HG02885 (cell line): ENCODE results near the gene COQ9.
"Not testable (repeated sequence)": the region's sequence is repeated elsewhere in the genome, so short reads cannot be mapped to it uniquely, and the experiment has no call there.

Source experiments
- ATAC-seq: cut with Tn5 transposase; IDR thresholded peaks from one replicate; pipeline ENCODE4 v1.9.1; 2021; ENCODE audit warnings: mild to moderate bottlenecking; ENCODE audit not compliant: unreplicated experiment, poor library complexity

The COQ9 gene

GRCh38 chr16:57426356-57426755 is 20.9 kb upstream of the COQ9 start:
- ATAC-seq = no peak

- ATAC-seq = no peak
Observed at GRCh38 chr16:57427307-57427706, 20.0 kb upstream of the COQ9 start.

GRCh38 chr16:57427824-57428223 is 19.5 kb upstream of the COQ9 start:
- ATAC-seq = no peak

GRCh38 chr16:57430955-57431354 is 16.3 kb upstream of the COQ9 start:
- no peak for ATAC-seq

GRCh38 chr16:57432505-57432904 is 14.8 kb upstream of the COQ9 start:
- ATAC-seq = no peak

GRCh38 chr16:57432989-57433388 is 14.3 kb upstream of the COQ9 start:
- no peak for ATAC-seq

GRCh38 chr16:57434003-57434402 is 13.3 kb upstream of the COQ9 start:
- ATAC-seq = no peak

- ATAC-seq = no peak
Observed at GRCh38 chr16:57435838-57436237, 11.4 kb upstream of the COQ9 start.

- not testable (repeated sequence) for ATAC-seq
Observed at GRCh38 chr16:57439947-57440346, 7.3 kb upstream of the COQ9 start.

GRCh38 chr16:57440551-57440950 is 6.7 kb upstream of the COQ9 start:
- ATAC-seq = not testable (repeated sequence)

GRCh38 chr16:57444711-57445110 is 2.6 kb upstream of the COQ9 start:
- ATAC-seq = no peak

- no peak for ATAC-seq
Observed at GRCh38 chr16:57445510-57445909, 1.8 kb upstream of the COQ9 start.

- ATAC-seq = peak; percentile 31
Observed at GRCh38 chr16:57446531-57447185, 621 bp upstream of the COQ9 start.

- no peak for ATAC-seq
Observed at GRCh38 chr16:57452021-57452420, 4.7 kb downstream of the COQ9 start.

GRCh38 chr16:57462209-57462977 is 15.1 kb downstream of the COQ9 start, which contains the start of gene POLR2C:
POLR2C (plus strand) TSS chr16:57462679; CDS start chr16:57462725, 46 bp downstream.
- ATAC-seq = peak; percentile 93

- peak; percentile 21 for ATAC-seq
Observed at GRCh38 chr16:57462978-57463362, 15.7 kb downstream of the COQ9 start.

GRCh38 chr16:57464523-57464922 is 17.2 kb downstream of the COQ9 start:
- no peak for ATAC-seq

- ATAC-seq = no peak
Observed at GRCh38 chr16:57468346-57468745, 21.1 kb downstream of the COQ9 start.

GRCh38 chr16:57469046-57469445 is 21.8 kb downstream of the COQ9 start:
- no peak for ATAC-seq

- ATAC-seq = no peak
Observed at GRCh38 chr16:57469917-57470470, 22.7 kb downstream of the COQ9 start.

- no peak for ATAC-seq
Observed at GRCh38 chr16:57470711-57471110, 23.4 kb downstream of the COQ9 start.
